GM18526 (cell line): ENCODE data around the gene NDUFB2.
A peak's percentile ranks its signal among the peaks of the same experiment; 100 is the strongest.

ENCODE experiments used
- POLR2A ChIP-seq: IDR thresholded peaks from 3 replicates; pipeline ENCODE4 v1.6.1; 2011; ENCODE audit not compliant: insufficient read length; ENCODE audit errors: extremely low read depth

NDUFB2 gene

DNA sequence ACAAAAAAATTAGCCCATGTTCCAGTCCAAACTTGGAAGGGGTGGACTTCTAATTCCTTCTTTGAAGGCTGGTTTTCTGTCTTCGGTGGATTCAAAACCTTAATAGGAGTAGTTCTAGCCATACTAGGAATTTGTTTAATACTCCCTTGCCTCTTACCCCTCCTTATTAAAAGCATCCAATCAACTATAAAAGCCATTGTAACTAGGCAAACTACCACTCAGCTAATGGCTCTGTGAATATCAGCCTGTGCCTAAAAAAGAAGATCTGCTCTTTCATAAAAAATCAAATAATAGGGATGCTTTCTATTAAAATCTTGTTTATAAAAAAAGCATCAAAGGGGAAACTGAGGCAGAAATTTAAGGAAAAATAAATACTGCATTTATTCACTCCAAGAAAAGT lies 27.9 kb upstream of the NDUFB2 start:
- no peak for TF ChIP-seq POLR2A

- no peak for TF ChIP-seq POLR2A
Measured at GRCh38 chr7:140669352-140669751, 27.2 kb upstream of the NDUFB2 start.

DNA sequence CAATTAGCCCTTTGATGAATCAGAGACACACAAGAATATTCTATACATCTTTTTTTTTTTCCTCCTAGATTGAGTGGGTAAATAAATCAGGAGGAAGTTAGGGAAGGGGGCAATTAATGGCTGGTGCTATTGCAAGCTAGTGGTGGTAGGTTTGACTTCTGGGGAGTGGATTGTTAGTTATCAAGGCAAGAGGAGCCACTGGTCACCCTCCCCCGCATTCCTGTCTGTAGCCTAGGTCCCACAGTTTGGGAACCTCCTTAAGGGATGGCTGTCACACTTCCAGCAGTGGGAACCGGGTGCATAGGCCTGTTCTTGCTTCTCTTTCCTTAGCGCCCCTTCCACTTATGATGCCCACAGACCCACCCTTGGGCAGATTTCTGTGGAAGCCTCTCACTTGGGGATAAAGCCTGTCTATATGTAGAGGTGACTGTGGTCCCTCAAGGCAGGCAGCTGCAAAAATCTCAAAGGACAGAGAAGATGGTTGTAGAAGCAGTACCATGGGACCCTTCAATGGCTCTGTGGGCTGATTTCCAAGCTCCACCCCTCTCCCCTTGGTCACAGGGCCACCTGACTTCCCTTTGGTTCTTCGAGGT lies 26.1 kb upstream of the NDUFB2 start:
- TF ChIP-seq POLR2A, result no peak

DNA sequence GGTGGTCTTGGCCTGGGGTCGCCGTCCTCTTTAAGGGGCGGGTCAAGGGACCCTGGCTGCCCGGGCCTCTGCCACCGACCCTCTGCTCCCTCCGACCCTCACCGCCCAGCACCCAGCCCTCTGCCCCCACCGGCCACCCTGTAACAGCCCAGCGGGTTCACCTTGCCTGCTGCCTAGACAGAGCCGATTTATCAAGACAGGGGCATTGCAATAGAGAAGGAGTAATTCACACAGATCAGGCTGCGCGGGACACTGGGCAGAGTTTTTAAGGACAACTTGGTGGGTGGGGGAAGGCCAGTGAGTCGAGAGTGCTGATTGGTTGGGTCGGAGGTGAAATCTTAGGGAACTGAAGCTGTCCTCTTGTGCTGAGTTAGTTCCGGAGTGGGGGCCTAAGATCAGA lies 24.5 kb upstream of the NDUFB2 start:
- TF ChIP-seq POLR2A, result no peak

- TF ChIP-seq POLR2A, result peak; percentile 29
Measured at GRCh38 chr7:140672382-140673062, 24.0 kb upstream of the NDUFB2 start, which contains the start of gene ADCK2. Gene ADCK2, plus strand, starts transcription at chr7:140672945. Its CDS starts 386 bp downstream, at chr7:140673331.

GRCh38 chr7:140673063-140673773 lies 23.3 kb upstream of the NDUFB2 start:
- no peak for TF ChIP-seq POLR2A

GRCh38 chr7:140673774-140674155 lies 22.7 kb upstream of the NDUFB2 start:
- no peak for TF ChIP-seq POLR2A

DNA sequence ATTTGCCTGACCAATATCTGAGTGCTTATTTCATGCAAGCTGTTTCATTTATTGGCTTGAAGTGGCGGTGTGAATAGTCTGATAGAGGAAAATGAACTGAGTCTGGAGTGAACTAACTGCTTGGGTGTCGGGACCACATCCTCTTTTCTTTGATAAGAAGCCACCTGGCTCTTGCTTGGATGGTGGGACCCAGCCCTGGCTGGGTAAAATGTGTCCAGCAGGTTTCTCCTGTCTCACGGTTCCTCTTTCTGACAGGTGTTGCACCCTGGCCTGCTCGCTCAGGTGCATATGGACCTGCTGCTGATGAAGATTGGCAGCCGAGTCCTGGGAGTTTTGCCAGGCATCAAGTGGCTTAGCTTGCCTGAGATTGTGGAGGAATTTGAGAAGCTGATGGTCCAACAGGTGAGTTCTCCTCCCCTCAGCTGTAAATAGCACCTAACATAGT lies 22.1 kb upstream of the NDUFB2 start:
- TF ChIP-seq POLR2A, result no peak

- TF ChIP-seq POLR2A, result no peak
Measured at GRCh38 chr7:140674899-140675701, 21.4 kb upstream of the NDUFB2 start.

GRCh38 chr7:140675726-140676125 lies 20.8 kb upstream of the NDUFB2 start:
- no peak for TF ChIP-seq POLR2A

GRCh38 chr7:140676306-140676705 lies 20.2 kb upstream of the NDUFB2 start:
- no peak for TF ChIP-seq POLR2A

GRCh38 chr7:140677496-140677895 lies 19.0 kb upstream of the NDUFB2 start:
- TF ChIP-seq POLR2A, result no peak

- TF ChIP-seq POLR2A, result no peak
Measured at GRCh38 chr7:140678081-140678815, 18.3 kb upstream of the NDUFB2 start.

DNA sequence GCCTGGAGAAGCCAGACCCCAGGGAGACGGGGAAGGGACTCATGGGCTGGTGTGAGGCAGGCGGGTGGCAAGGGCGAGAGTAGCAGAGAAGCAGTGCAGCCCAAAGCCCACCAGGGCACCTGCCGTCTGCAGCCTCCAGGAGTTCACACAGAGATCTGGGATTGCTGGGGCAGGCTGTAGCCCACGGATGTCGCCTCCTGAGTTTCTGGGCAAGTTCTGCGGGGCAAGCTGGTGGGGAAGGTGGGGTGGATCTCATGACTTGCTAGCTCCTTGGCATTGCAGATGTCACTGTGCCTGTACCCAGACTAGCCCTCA lies 17.7 kb upstream of the NDUFB2 start:
- no peak for TF ChIP-seq POLR2A

GRCh38 chr7:140679186-140679585 lies 17.3 kb upstream of the NDUFB2 start:
- no peak for TF ChIP-seq POLR2A
